Cardiac septum (tissue), 1 donor: ENCODE results near the gene POU2F1. TPM values are rescaled to one million over a fixed set of nuclear protein-coding genes. Genes with fewer than 3 reads are reported as not detected.

Experiments
- DNase-seq: peaks from one replicate; pipeline ENCODE4 v3.0.0-alpha.2; 2020; ENCODE audit warnings: low spot score
- intact Hi-C: fragments of 100-400 bp; cut with DNase I; formaldehyde crosslinking; loops from one replicate; pipeline ENCODE4 v1.14.0; 2022
- total RNA-seq: library from RNA; stranded (reverse); fragmentation: NEBNext Ultra II Directional; extraction: Animal tissue kit (Norgen Biotek cat#: 25700); gene quantifications from one replicate; pipeline ENCODE4 v1.2.1, GENCODE V29; 2021
- donor health status: DM: no; HTN: no; CAD: no.

Gene POU2F1
- total RNA-seq, 1 donor from 2014 or later = 9.9 TPM

- intact Hi-C loops = no loop called here
- DNase-seq = no peak
Measured at GRCh38 chr1:167333703-167334102, 113.0 kb downstream of the POU2F1 start.

- DNase-seq = no peak
- intact Hi-C loops = no loop called here
Measured at GRCh38 chr1:167339405-167339804, 118.7 kb downstream of the POU2F1 start.

GRCh38 chr1:167342846-167343245 is 122.2 kb downstream of the POU2F1 start:
- DNase-seq = no peak

GRCh38 chr1:167344112-167344511 is 123.4 kb downstream of the POU2F1 start:
- no peak for DNase-seq
- intact Hi-C loops = no loop called here

More at GRCh38 chr1:167342846-167343245, 122.2 kb downstream of the POU2F1 start:
- intact Hi-C loops = no loop called here

GRCh38 chr1:167344615-167345385 is 124.1 kb downstream of the POU2F1 start:
- intact Hi-C loops = no loop called here

GRCh38 chr1:167345386-167345733 is 124.7 kb downstream of the POU2F1 start:
- intact Hi-C loops = no loop called here
- DNase-seq = no peak

More at GRCh38 chr1:167344615-167345385, 124.1 kb downstream of the POU2F1 start:
- no peak for DNase-seq

- DNase-seq = no peak
- intact Hi-C loops = no loop called here
Measured at GRCh38 chr1:167357305-167357704, 136.6 kb downstream of the POU2F1 start.

GRCh38 chr1:167359295-167359694 is 138.6 kb downstream of the POU2F1 start:
- DNase-seq = no peak
- intact Hi-C loops = no loop called here

- no peak for DNase-seq
- intact Hi-C loops = no loop called here
Measured at GRCh38 chr1:167360120-167360519, 139.4 kb downstream of the POU2F1 start.

- intact Hi-C loops = no loop called here
- no peak for DNase-seq
Measured at GRCh38 chr1:167362638-167363037, 142.0 kb downstream of the POU2F1 start.

GRCh38 chr1:167364826-167365225 is 144.1 kb downstream of the POU2F1 start:
- intact Hi-C loops = no loop called here
- no peak for DNase-seq

- DNase-seq = no peak
- intact Hi-C loops = no loop called here
Measured at GRCh38 chr1:167365360-167365759, 144.7 kb downstream of the POU2F1 start.

- intact Hi-C loops = no loop called here
Measured at GRCh38 chr1:167367705-167368104, 147.0 kb downstream of the POU2F1 start.

GRCh38 chr1:167369175-167369574 is 148.5 kb downstream of the POU2F1 start:
- DNase-seq = no peak
- intact Hi-C loops = no loop called here

More at GRCh38 chr1:167367705-167368104, 147.0 kb downstream of the POU2F1 start:
- DNase-seq = no peak

GRCh38 chr1:167369933-167370332 is 149.2 kb downstream of the POU2F1 start:
- intact Hi-C loops = no loop called here
- no peak for DNase-seq

GRCh38 chr1:167371030-167371429 is 150.3 kb downstream of the POU2F1 start:
- intact Hi-C loops = no loop called here
- no peak for DNase-seq

GRCh38 chr1:167373398-167373797 is 152.7 kb downstream of the POU2F1 start:
- intact Hi-C loops = no loop called here
- no peak for DNase-seq

GRCh38 chr1:167373986-167374385 is 153.3 kb downstream of the POU2F1 start:
- DNase-seq = no peak
- intact Hi-C loops = no loop called here

- intact Hi-C loops = no loop called here
- no peak for DNase-seq
Measured at GRCh38 chr1:167375949-167376348, 155.3 kb downstream of the POU2F1 start.

- intact Hi-C loops = no loop called here
- no peak for DNase-seq
Measured at GRCh38 chr1:167387251-167387910, 166.7 kb downstream of the POU2F1 start.

GRCh38 chr1:167388976-167389375 is 168.3 kb downstream of the POU2F1 start:
- intact Hi-C loops = no loop called here
- DNase-seq = no peak
